GM23338 (cell line): Measurements from ENCODE around the gene ZNF217. TPM values are rescaled to one million over a fixed set of nuclear protein-coding genes. Genes with fewer than 3 reads are reported as not detected.
A peak's percentile ranks its signal among the peaks of the same experiment; 100 is the strongest.

ENCODE experiments used
- ATAC-seq: fragments of 200-7000 bp; cut with Tn5 transposase; 3 replicates; pipeline ENCODE4 v1.9.1; 2020
- DNase-seq: peaks from one replicate; pipeline ENCODE4 v3.0.0-alpha.2; 2015; ENCODE audit warnings: low spot score
- H2AFZ ChIP-seq: fragments of 200-600 bp; sonication (generic); 2 replicates; pipeline ENCODE4 v1.8.0; 2016; ENCODE audit warnings: antibody characterized with exemption, mild to moderate bottlenecking, moderate library complexity
- H3F3A ChIP-seq: fragments of 200-600 bp; sonication (generic); replicated peaks from 2 replicates; pipeline ENCODE4 v1.8.0; 2017; ENCODE audit warnings: antibody characterized with exemption, mixed run types, low read depth
- H3K27ac ChIP-seq: fragments of 200-600 bp; sonication (generic); 2 replicates; pipeline ENCODE4 v1.6.1; 2016; ENCODE audit warnings: low read depth
- H3K27me3 ChIP-seq: fragments of 200-600 bp; sonication (generic); 2 replicates; pipeline ENCODE4 v1.8.0; 2016; ENCODE audit warnings: mild to moderate bottlenecking, mixed run types, moderate library complexity; ENCODE audit not compliant: insufficient read depth
- H3K36me3 ChIP-seq: fragments of 200-600 bp; sonication (generic); 2 replicates; pipeline ENCODE4 v1.8.0; 2016; ENCODE audit warnings: mild to moderate bottlenecking; ENCODE audit not compliant: insufficient read depth
- H3K4me1 ChIP-seq: fragments of 200-600 bp; sonication (generic); 2 replicates; pipeline ENCODE4 v1.8.0; 2016; ENCODE audit warnings: mild to moderate bottlenecking, moderate library complexity; ENCODE audit not compliant: insufficient read depth
- H3K4me2 ChIP-seq: fragments of 200-600 bp; sonication (generic); 2 replicates; pipeline ENCODE4 v1.7.1; 2017; ENCODE audit warnings: mixed run types
- H3K4me3 ChIP-seq: fragments of 200-600 bp; sonication (generic); 2 replicates; pipeline ENCODE4 v1.6.1; 2016; ENCODE audit warnings: mixed run types
- H3K79me2 ChIP-seq: fragments of 200-600 bp; sonication (generic); replicated peaks from 2 replicates; pipeline ENCODE4 v1.8.0; 2017; ENCODE audit warnings: mild to moderate bottlenecking; ENCODE audit not compliant: insufficient read depth
- H3K9me2 ChIP-seq: fragments of 200-600 bp; sonication (generic); 2 replicates; pipeline ENCODE4 v1.8.0; 2017; ENCODE audit not compliant: insufficient read depth
- H4K20me1 ChIP-seq: fragments of 200-600 bp; sonication (generic); replicated peaks from 2 replicates; pipeline ENCODE4 v1.8.0; 2017; ENCODE audit warnings: mild to moderate bottlenecking; ENCODE audit not compliant: insufficient read depth
- H3K27ac Mint-ChIP-seq: 2 replicates; pipeline ENCODE4 v1.8.0; 2020; ENCODE audit warnings: inconsistent platforms, mild to moderate bottlenecking, moderate library complexity, mixed read lengths
- H3K27me3 Mint-ChIP-seq: 3 replicates; pipeline ENCODE4 v1.8.0; 2022; ENCODE audit warnings: low read depth, mild to moderate bottlenecking, moderate library complexity, mixed read lengths, inconsistent platforms; ENCODE audit not compliant: insufficient read depth, poor library complexity
- H3K36me3 Mint-ChIP-seq: 3 replicates; pipeline ENCODE4 v1.8.0; 2021; ENCODE audit warnings: low read depth, mild to moderate bottlenecking, inconsistent platforms, moderate library complexity, mixed read lengths
- H3K4me1 Mint-ChIP-seq: 3 replicates; pipeline ENCODE4 v1.8.0; 2020; ENCODE audit warnings: mild to moderate bottlenecking, inconsistent platforms, mixed read lengths
- H3K4me3 Mint-ChIP-seq: 3 replicates; pipeline ENCODE4 v1.8.0; 2021; ENCODE audit warnings: moderate library complexity, mild to moderate bottlenecking, inconsistent platforms, mixed read lengths
- H3K9me3 Mint-ChIP-seq: 3 replicates; pipeline ENCODE4 v1.8.0; 2020; ENCODE audit warnings: moderate library complexity, mild to moderate bottlenecking, inconsistent platforms, mixed read lengths
- CREB1 ChIP-seq: fragments of 250-450 bp; sonication (Bioruptor Pico); IDR thresholded peaks from 2 replicates; pipeline ENCODE4 v1.5.0; 2020; ENCODE audit warnings: low read depth, mild to moderate bottlenecking, moderate library complexity
- ETS1 ChIP-seq: IDR thresholded peaks from 2 replicates; pipeline ENCODE4 v1.6.1; 2016; ENCODE audit warnings: antibody characterized with exemption
- EZH2 ChIP-seq: fragments of 200-600 bp; sonication (generic); IDR thresholded peaks from one replicate; pipeline ENCODE4 v1.8.0; 2017; ENCODE audit warnings: antibody characterized with exemption, mild to moderate bottlenecking, low read depth; ENCODE audit not compliant: unreplicated experiment
- JUNB ChIP-seq: IDR thresholded peaks from one replicate; pipeline ENCODE4 v1.6.1; 2016; ENCODE audit warnings: antibody characterized with exemption; ENCODE audit not compliant: unreplicated experiment
- POLR2AphosphoS5 ChIP-seq: IDR thresholded peaks from 2 replicates; pipeline ENCODE4 v1.6.1; 2016; ENCODE audit warnings: antibody characterized with exemption, low read depth
- STAT1 ChIP-seq: IDR thresholded peaks from one replicate; pipeline ENCODE4 v1.6.1; 2016; ENCODE audit warnings: antibody characterized with exemption; ENCODE audit not compliant: unreplicated experiment
- ZNF114 ChIP-seq: fragments of 250-450 bp; sonication (Bioruptor Pico); IDR thresholded peaks from 2 replicates; pipeline ENCODE4 v1.5.0; 2020; ENCODE audit warnings: mild to moderate bottlenecking, moderate library complexity
- ZNF331 ChIP-seq: fragments of 250-450 bp; sonication (Bioruptor Pico); IDR thresholded peaks from 2 replicates; pipeline ENCODE4 v1.5.0; 2020; ENCODE audit warnings: low read depth, mild to moderate bottlenecking, moderate library complexity
- ZNF462 ChIP-seq: fragments of 250-450 bp; sonication (Bioruptor Pico); IDR thresholded peaks from 2 replicates; pipeline ENCODE4 v1.5.0; 2020; ENCODE audit warnings: mild to moderate bottlenecking, moderate library complexity
- polyA plus RNA-seq: library from polyadenylated mRNA; unstranded; fragments of >200 nt; fragmentation: Nextera tagmentation; extraction: Ambion mirVana; gene quantifications from 2 replicates; pipeline ENCODE4 v1.2.1, GENCODE V29; 2016
- total RNA-seq: library from RNA; depleted of rRNA; stranded (reverse); fragments of >200 nt; shearing (Covaris generic); gene quantifications from 2 replicates; pipeline ENCODE4 v1.2.3, GENCODE V29; 2014
- TF ChIP-seq, protein P1 (sequence below), 2 experiments: fragments of 200-600 bp in 1 of 2; sonication (generic) in 1 of 2; conservative IDR thresholded peaks; 2 replicates each; pipeline versions ENCODE4 v1.5.1 to v1.6.1; 2016 to 2017; ENCODE audit warnings: antibody characterized with exemption in 2 of 2, low read depth in 2 of 2, mild to moderate bottlenecking in 2 of 2, moderate library complexity in 1 of 2

Gene ZNF217
- total and polyA plus RNA-seq, 2 experiments from 2014 or later, result 32.8 to 78.0 TPM

- no peak for TF ChIP-seq ZNF462 (CRISPR knock-in tag)
- TF ChIP-seq POLR2AphosphoS5, result no peak
- TF ChIP-seq JUNB, result no peak
- no peak for TF ChIP-seq ETS1
- TF ChIP-seq ZNF114, result no peak
- TF ChIP-seq, protein P1, sequence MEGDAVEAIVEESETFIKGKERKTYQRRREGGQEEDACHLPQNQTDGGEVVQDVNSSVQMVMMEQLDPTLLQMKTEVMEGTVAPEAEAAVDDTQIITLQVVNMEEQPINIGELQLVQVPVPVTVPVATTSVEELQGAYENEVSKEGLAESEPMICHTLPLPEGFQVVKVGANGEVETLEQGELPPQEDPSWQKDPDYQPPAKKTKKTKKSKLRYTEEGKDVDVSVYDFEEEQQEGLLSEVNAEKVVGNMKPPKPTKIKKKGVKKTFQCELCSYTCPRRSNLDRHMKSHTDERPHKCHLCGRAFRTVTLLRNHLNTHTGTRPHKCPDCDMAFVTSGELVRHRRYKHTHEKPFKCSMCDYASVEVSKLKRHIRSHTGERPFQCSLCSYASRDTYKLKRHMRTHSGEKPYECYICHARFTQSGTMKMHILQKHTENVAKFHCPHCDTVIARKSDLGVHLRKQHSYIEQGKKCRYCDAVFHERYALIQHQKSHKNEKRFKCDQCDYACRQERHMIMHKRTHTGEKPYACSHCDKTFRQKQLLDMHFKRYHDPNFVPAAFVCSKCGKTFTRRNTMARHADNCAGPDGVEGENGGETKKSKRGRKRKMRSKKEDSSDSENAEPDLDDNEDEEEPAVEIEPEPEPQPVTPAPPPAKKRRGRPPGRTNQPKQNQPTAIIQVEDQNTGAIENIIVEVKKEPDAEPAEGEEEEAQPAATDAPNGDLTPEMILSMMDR (conservative IDR thresholded peaks at IDR 0.05; ENCODE audit: low read depth in 2 of 2), result no peak
Measured at GRCh38 chr20:53561505-53561904, 32.1 kb downstream of the ZNF217 start (continued).

GRCh38 chr20:53559816-53560215 is 33.8 kb downstream of the ZNF217 start:
- Mint-ChIP-seq H3K4me1 (peaks cover 3% of the 10 kb centered on the region; the same call in 1 of the 3 replicates), H3K27ac (no peak overlapping the region), H3K27me3 (peaks cover 14% of the 10 kb centered on the region), H3K9me3 (no peaks in the 10 kb centered on the region; the same call in 2 of the 3 replicates), H3K36me3 (peaks cover 11% of the 10 kb centered on the region; the same call in 2 of the 3 replicates), H3K4me3 (no peak overlapping the region)
- Histone ChIP-seq H3K9me2 (no peaks in the 10 kb centered on the region), H4K20me1 (no peaks in the 10 kb centered on the region), H3K27me3 (no peaks in the 10 kb centered on the region), H3K27ac (peak overlapping the region; percentile 45; the same call in 1 of the 2 replicates), H3K4me1 (peaks cover 3% of the 10 kb centered on the region; the same call in 1 of the 2 replicates), H3K79me2 (no peaks in the 10 kb centered on the region), H3K4me2 (no peak overlapping the region), H3K4me3 (no peak overlapping the region), H3K36me3 (no peaks in the 10 kb centered on the region), H3F3A (0 out of 2 replicates have a peak, but pooled peaks cover 7% of the 10 kb centered on the region), H2AFZ (no peak overlapping the region)
- ATAC-seq, result no peak
- no peak for DNase-seq
- TF ChIP-seq, protein P1 (conservative IDR thresholded peaks at IDR 0.05; ENCODE audit: low read depth in 2 of 2), result no peak
- TF ChIP-seq EZH2 (no peak), CREB1 (CRISPR knock-in tag) (no peak), STAT1 (no peak), ZNF331 (no peak)
